Activated B cell treated with CpG ODN at 0.5 μM for 24 hours (primary cell): ENCODE measurements around the gene SGF29. TPM values are rescaled to one million over a fixed set of nuclear protein-coding genes. Genes with fewer than 3 reads are reported as not detected.
A peak's percentile ranks its signal among the peaks of the same experiment; 100 is the strongest.
"Not testable (repeated sequence)": the region's sequence is repeated elsewhere in the genome, so short reads cannot be mapped to it uniquely, and the experiment has no call there.

Experiments
- ATAC-seq: fragments of 200-7000 bp; cut with Tn5 transposase; one replicate; pipeline ENCODE4 v1.10.0; 2021; ENCODE audit warnings: low read depth, mild to moderate bottlenecking, moderate library complexity
- CTCF ChIA-PET: fragments of 350-600 bp; sonication (Branson Sonifier 250); formaldehyde crosslinking; loops from one replicate; lab custom pipeline; 2021; ENCODE audit warnings: antibody characterized with exemption; lab: Charles Lee
- POLR2A ChIA-PET: fragments of 350-600 bp; sonication (Branson Sonifier 250); formaldehyde crosslinking; loops from one replicate; lab custom pipeline; 2021; ENCODE audit warnings: antibody characterized with exemption; lab: Charles Lee
- DNase-seq: peaks from one replicate; pipeline ENCODE4 v3.0.0; 2022
- H3K27ac Mint-ChIP-seq: one replicate; pipeline ENCODE4 v1.8.0; 2020; ENCODE audit warnings: mixed read lengths
- H3K27me3 Mint-ChIP-seq: one replicate; pipeline ENCODE4 v1.8.0; 2021; ENCODE audit warnings: mixed read lengths
- H3K36me3 Mint-ChIP-seq: one replicate; pipeline ENCODE4 v1.8.0; 2021; ENCODE audit warnings: low read depth, mixed read lengths
- H3K4me1 Mint-ChIP-seq: one replicate; pipeline ENCODE4 v1.8.0; 2021; ENCODE audit warnings: mixed read lengths
- H3K4me3 Mint-ChIP-seq: one replicate; pipeline ENCODE4 v1.8.0; 2020; ENCODE audit warnings: mild to moderate bottlenecking, mixed read lengths
- H3K9me3 Mint-ChIP-seq: one replicate; pipeline ENCODE4 v1.8.0; 2020; ENCODE audit warnings: mixed read lengths
- CTCF ChIP-seq: fragments of 200-600 bp; IDR thresholded peaks from one replicate; pipeline ENCODE4 v1.8.0; 2022; ENCODE audit warnings: antibody characterized with exemption, mild to moderate bottlenecking
- intact Hi-C: fragments of 100-400 bp; cut with micrococcal nuclease; formaldehyde crosslinking; loops from one replicate; pipeline ENCODE4 v1.15.1; 2024
- total RNA-seq: library from RNA; stranded (reverse); gene quantifications from 2 replicates; pipeline ENCODE4 v1.2.3, GENCODE V29; 2022

The SGF29 gene
- total RNA-seq, 1 donor from 2014 or later: 40.3 TPM

GRCh38 chr16:28540346-28540745 lies 13.4 kb upstream of the SGF29 start:
- CTCF ChIA-PET: no interaction called here
- intact Hi-C loops: no loop called here
- ATAC-seq (no peak), DNase-seq (no peak)
- H3K4me1 Mint-ChIP-seq: peaks cover 8% of the 10 kb centered on the region
- no peak for TF ChIP-seq CTCF
- H3K4me3 Mint-ChIP-seq: no peak overlapping the region
- no peaks in the 10 kb centered on the region for H3K9me3 Mint-ChIP-seq
- H3K36me3 Mint-ChIP-seq: no peaks in the 10 kb centered on the region
- POLR2A ChIA-PET: no interaction called here
- H3K27me3 Mint-ChIP-seq: peaks cover 18% of the 10 kb centered on the region
- no peak overlapping the region for H3K27ac Mint-ChIP-seq

- no peak for TF ChIP-seq CTCF
- intact Hi-C loops: no loop called here
- no peaks in the 10 kb centered on the region for H3K36me3 Mint-ChIP-seq
- ATAC-seq (no peak), DNase-seq (no peak)
- H3K4me1 Mint-ChIP-seq: peaks cover 8% of the 10 kb centered on the region
- no peaks in the 10 kb centered on the region for H3K9me3 Mint-ChIP-seq
- ChIA-PET CTCF (no interaction called here), POLR2A (no interaction called here)
- no peak overlapping the region for H3K27ac Mint-ChIP-seq
- H3K27me3 Mint-ChIP-seq: peaks cover 22% of the 10 kb centered on the region
- H3K4me3 Mint-ChIP-seq: no peak overlapping the region
Observed at GRCh38 chr16:28542646-28543045, 11.1 kb upstream of the SGF29 start.

GRCh38 chr16:28543072-28543471 lies 10.6 kb upstream of the SGF29 start:
- peaks cover 8% of the 10 kb centered on the region for H3K4me1 Mint-ChIP-seq
- ChIA-PET POLR2A (no interaction called here), CTCF (interaction anchor here (1.1 kb wide), 1 partner anchor 12 kb away, joined by 3 read pairs; no protein-coding TSS in a partner anchor)
- peaks cover 21% of the 10 kb centered on the region for H3K27me3 Mint-ChIP-seq
- H3K9me3 Mint-ChIP-seq: no peaks in the 10 kb centered on the region
- H3K27ac Mint-ChIP-seq: no peak overlapping the region
- ATAC-seq (peak; percentile 68), DNase-seq (no peak)
- intact Hi-C loops: no loop called here
- H3K4me3 Mint-ChIP-seq: no peak overlapping the region
- no peak for TF ChIP-seq CTCF
- H3K36me3 Mint-ChIP-seq: no peaks in the 10 kb centered on the region

GRCh38 chr16:28544998-28545397 lies 8.7 kb upstream of the SGF29 start:
- H3K36me3 Mint-ChIP-seq: no peaks in the 10 kb centered on the region
- peaks cover 8% of the 10 kb centered on the region for H3K4me1 Mint-ChIP-seq
- ChIA-PET CTCF (no interaction called here), POLR2A (interaction anchor here (0.7 kb wide), 1 partner anchor 418 kb away, joined by 4 read pairs; no protein-coding TSS in a partner anchor)
- DNase-seq (no peak), ATAC-seq (no peak)
- no peaks in the 10 kb centered on the region for H3K9me3 Mint-ChIP-seq
- H3K27ac Mint-ChIP-seq: no peak overlapping the region
- no peak for TF ChIP-seq CTCF
- intact Hi-C loops: no loop called here
- no peak overlapping the region for H3K4me3 Mint-ChIP-seq
- H3K27me3 Mint-ChIP-seq: peaks cover 25% of the 10 kb centered on the region

- POLR2A ChIA-PET, ATAC-seq, H3K9me3 Mint-ChIP-seq, H3K4me3 Mint-ChIP-seq, H3K27ac Mint-ChIP-seq, DNase-seq, H3K4me1 Mint-ChIP-seq, intact Hi-C loops, CTCF ChIA-PET, H3K36me3 Mint-ChIP-seq: not testable (repeated sequence)
- H3K27me3 Mint-ChIP-seq: peaks cover 25% of the 10 kb centered on the region
Observed at GRCh38 chr16:28545964-28546363, 7.8 kb upstream of the SGF29 start.

- intact Hi-C loops: no loop called here
- Mint-ChIP-seq H3K36me3 (no peaks in the 10 kb centered on the region), H3K4me1 (peaks cover 8% of the 10 kb centered on the region), H3K27ac (no peak overlapping the region), H3K27me3 (peaks cover 24% of the 10 kb centered on the region), H3K9me3 (no peaks in the 10 kb centered on the region), H3K4me3 (no peak overlapping the region)
- ATAC-seq (no peak), DNase-seq (no peak)
- no peak for TF ChIP-seq CTCF
- ChIA-PET POLR2A (no interaction called here), CTCF (no interaction called here)
Observed at GRCh38 chr16:28546626-28547025, 7.1 kb upstream of the SGF29 start.
